GM23338 (cell line): Measurements from ENCODE around the gene RAD51B. TPM values are rescaled to one million over a fixed set of nuclear protein-coding genes. Genes with fewer than 3 reads are reported as not detected.

Experiments
- ATAC-seq: fragments of 200-7000 bp; cut with Tn5 transposase; 3 replicates; pipeline ENCODE4 v1.9.1; 2020
- DNase-seq: peaks from one replicate; pipeline ENCODE4 v3.0.0-alpha.2; 2015; ENCODE audit warnings: low spot score
- H2AFZ ChIP-seq: fragments of 200-600 bp; sonication (generic); 2 replicates; pipeline ENCODE4 v1.8.0; 2016; ENCODE audit warnings: antibody characterized with exemption, mild to moderate bottlenecking, moderate library complexity
- H3F3A ChIP-seq: fragments of 200-600 bp; sonication (generic); replicated peaks from 2 replicates; pipeline ENCODE4 v1.8.0; 2017; ENCODE audit warnings: antibody characterized with exemption, mixed run types, low read depth
- H3K27ac ChIP-seq: fragments of 200-600 bp; sonication (generic); 2 replicates; pipeline ENCODE4 v1.6.1; 2016; ENCODE audit warnings: low read depth
- H3K27me3 ChIP-seq: fragments of 200-600 bp; sonication (generic); 2 replicates; pipeline ENCODE4 v1.8.0; 2016; ENCODE audit warnings: mild to moderate bottlenecking, mixed run types, moderate library complexity; ENCODE audit not compliant: insufficient read depth
- H3K36me3 ChIP-seq: fragments of 200-600 bp; sonication (generic); 2 replicates; pipeline ENCODE4 v1.8.0; 2016; ENCODE audit warnings: mild to moderate bottlenecking; ENCODE audit not compliant: insufficient read depth
- H3K4me1 ChIP-seq: fragments of 200-600 bp; sonication (generic); 2 replicates; pipeline ENCODE4 v1.8.0; 2016; ENCODE audit warnings: mild to moderate bottlenecking, moderate library complexity; ENCODE audit not compliant: insufficient read depth
- H3K4me2 ChIP-seq: fragments of 200-600 bp; sonication (generic); 2 replicates; pipeline ENCODE4 v1.7.1; 2017; ENCODE audit warnings: mixed run types
- H3K4me3 ChIP-seq: fragments of 200-600 bp; sonication (generic); 2 replicates; pipeline ENCODE4 v1.6.1; 2016; ENCODE audit warnings: mixed run types
- H3K79me2 ChIP-seq: fragments of 200-600 bp; sonication (generic); replicated peaks from 2 replicates; pipeline ENCODE4 v1.8.0; 2017; ENCODE audit warnings: mild to moderate bottlenecking; ENCODE audit not compliant: insufficient read depth
- H3K9me2 ChIP-seq: fragments of 200-600 bp; sonication (generic); 2 replicates; pipeline ENCODE4 v1.8.0; 2017; ENCODE audit not compliant: insufficient read depth
- H4K20me1 ChIP-seq: fragments of 200-600 bp; sonication (generic); replicated peaks from 2 replicates; pipeline ENCODE4 v1.8.0; 2017; ENCODE audit warnings: mild to moderate bottlenecking; ENCODE audit not compliant: insufficient read depth
- H3K27ac Mint-ChIP-seq: 2 replicates; pipeline ENCODE4 v1.8.0; 2020; ENCODE audit warnings: inconsistent platforms, mild to moderate bottlenecking, moderate library complexity, mixed read lengths
- H3K27me3 Mint-ChIP-seq: 3 replicates; pipeline ENCODE4 v1.8.0; 2022; ENCODE audit warnings: low read depth, mild to moderate bottlenecking, moderate library complexity, mixed read lengths, inconsistent platforms; ENCODE audit not compliant: insufficient read depth, poor library complexity
- H3K36me3 Mint-ChIP-seq: 3 replicates; pipeline ENCODE4 v1.8.0; 2021; ENCODE audit warnings: low read depth, mild to moderate bottlenecking, inconsistent platforms, moderate library complexity, mixed read lengths
- H3K4me1 Mint-ChIP-seq: 3 replicates; pipeline ENCODE4 v1.8.0; 2020; ENCODE audit warnings: mild to moderate bottlenecking, inconsistent platforms, mixed read lengths
- H3K4me3 Mint-ChIP-seq: 3 replicates; pipeline ENCODE4 v1.8.0; 2021; ENCODE audit warnings: moderate library complexity, mild to moderate bottlenecking, inconsistent platforms, mixed read lengths
- H3K9me3 Mint-ChIP-seq: 3 replicates; pipeline ENCODE4 v1.8.0; 2020; ENCODE audit warnings: moderate library complexity, mild to moderate bottlenecking, inconsistent platforms, mixed read lengths
- JUNB ChIP-seq: IDR thresholded peaks from one replicate; pipeline ENCODE4 v1.6.1; 2016; ENCODE audit warnings: antibody characterized with exemption; ENCODE audit not compliant: unreplicated experiment
- NANOG ChIP-seq: IDR thresholded peaks from 2 replicates; pipeline ENCODE4 v1.6.1; 2016; ENCODE audit warnings: antibody characterized with exemption, borderline replicate concordance
- REST ChIP-seq: IDR thresholded peaks from one replicate; pipeline ENCODE4 v1.6.1; 2018; ENCODE audit warnings: antibody characterized with exemption; ENCODE audit not compliant: unreplicated experiment
- STAT1 ChIP-seq: IDR thresholded peaks from one replicate; pipeline ENCODE4 v1.6.1; 2016; ENCODE audit warnings: antibody characterized with exemption; ENCODE audit not compliant: unreplicated experiment
- polyA plus RNA-seq: library from polyadenylated mRNA; unstranded; fragments of >200 nt; fragmentation: Nextera tagmentation; extraction: Ambion mirVana; gene quantifications from 2 replicates; pipeline ENCODE4 v1.2.1, GENCODE V29; 2016
- total RNA-seq: library from RNA; depleted of rRNA; stranded (reverse); fragments of >200 nt; shearing (Covaris generic); gene quantifications from 2 replicates; pipeline ENCODE4 v1.2.3, GENCODE V29; 2014
- TF ChIP-seq, protein P1 (sequence below), 2 experiments: fragments of 200-600 bp in 1 of 2; sonication (generic) in 1 of 2; conservative IDR thresholded peaks; 2 replicates each; pipeline versions ENCODE4 v1.5.1 to v1.6.1; 2016 to 2017; ENCODE audit warnings: antibody characterized with exemption in 2 of 2, low read depth in 2 of 2, mild to moderate bottlenecking in 2 of 2, moderate library complexity in 1 of 2

RAD51B gene
- total and polyA plus RNA-seq, 2 experiments from 2014 or later = 15.7 to 29.1 TPM

- H3K9me3 Mint-ChIP-seq = no peaks in the 10 kb centered on the region
- Histone ChIP-seq H2AFZ (no peak overlapping the region), H3K4me2 (no peak overlapping the region), H3F3A (peaks cover 2% of the 10 kb centered on the region; the same call in 1 of the 2 replicates), H3K4me3 (no peak overlapping the region), H4K20me1 (no peaks in the 10 kb centered on the region), H3K27ac (no peak overlapping the region), H3K79me2 (no peaks in the 10 kb centered on the region), H3K27me3 (no peaks in the 10 kb centered on the region), H3K4me1 (peaks cover 29% of the 10 kb centered on the region), H3K36me3 (no peaks in the 10 kb centered on the region), H3K9me2 (no peaks in the 10 kb centered on the region)
- H3K27me3 Mint-ChIP-seq = peaks cover 2% of the 10 kb centered on the region
- DNase-seq (no peak), ATAC-seq (no peak)
- no peaks in the 10 kb centered on the region; the same call in 2 of the 3 replicates for H3K36me3 Mint-ChIP-seq
- H3K27ac Mint-ChIP-seq = no peak overlapping the region
- no peak overlapping the region for H3K4me3 Mint-ChIP-seq
- H3K4me1 Mint-ChIP-seq = peaks cover 10% of the 10 kb centered on the region; the same call in 2 of the 3 replicates
- no peak for TF ChIP-seq JUNB
- no peak for TF ChIP-seq NANOG
- no peak for TF ChIP-seq REST
- TF ChIP-seq, protein P1, sequence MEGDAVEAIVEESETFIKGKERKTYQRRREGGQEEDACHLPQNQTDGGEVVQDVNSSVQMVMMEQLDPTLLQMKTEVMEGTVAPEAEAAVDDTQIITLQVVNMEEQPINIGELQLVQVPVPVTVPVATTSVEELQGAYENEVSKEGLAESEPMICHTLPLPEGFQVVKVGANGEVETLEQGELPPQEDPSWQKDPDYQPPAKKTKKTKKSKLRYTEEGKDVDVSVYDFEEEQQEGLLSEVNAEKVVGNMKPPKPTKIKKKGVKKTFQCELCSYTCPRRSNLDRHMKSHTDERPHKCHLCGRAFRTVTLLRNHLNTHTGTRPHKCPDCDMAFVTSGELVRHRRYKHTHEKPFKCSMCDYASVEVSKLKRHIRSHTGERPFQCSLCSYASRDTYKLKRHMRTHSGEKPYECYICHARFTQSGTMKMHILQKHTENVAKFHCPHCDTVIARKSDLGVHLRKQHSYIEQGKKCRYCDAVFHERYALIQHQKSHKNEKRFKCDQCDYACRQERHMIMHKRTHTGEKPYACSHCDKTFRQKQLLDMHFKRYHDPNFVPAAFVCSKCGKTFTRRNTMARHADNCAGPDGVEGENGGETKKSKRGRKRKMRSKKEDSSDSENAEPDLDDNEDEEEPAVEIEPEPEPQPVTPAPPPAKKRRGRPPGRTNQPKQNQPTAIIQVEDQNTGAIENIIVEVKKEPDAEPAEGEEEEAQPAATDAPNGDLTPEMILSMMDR (conservative IDR thresholded peaks at IDR 0.05; ENCODE audit: low read depth in 2 of 2) = no peak
Measured at GRCh38 chr14:68233101-68233784, 413.7 kb downstream of the RAD51B start.

GRCh38 chr14:68234101-68234905 lies 414.7 kb downstream of the RAD51B start:
- DNase-seq (no peak), ATAC-seq (no peak)
- H3K27ac Mint-ChIP-seq = no peak overlapping the region
- Histone ChIP-seq H2AFZ (no peak overlapping the region), H3K4me2 (no peak overlapping the region), H3K27ac (no peak overlapping the region), H3K79me2 (no peaks in the 10 kb centered on the region), H4K20me1 (no peaks in the 10 kb centered on the region), H3K9me2 (no peaks in the 10 kb centered on the region), H3K4me1 (peaks cover 29% of the 10 kb centered on the region), H3K36me3 (no peaks in the 10 kb centered on the region), H3F3A (peaks cover 2% of the 10 kb centered on the region; the same call in 1 of the 2 replicates), H3K27me3 (no peaks in the 10 kb centered on the region), H3K4me3 (no peak overlapping the region)
- peaks cover 10% of the 10 kb centered on the region; the same call in 2 of the 3 replicates for H3K4me1 Mint-ChIP-seq
- H3K4me3 Mint-ChIP-seq = no peak overlapping the region
- no peaks in the 10 kb centered on the region for H3K9me3 Mint-ChIP-seq
- TF ChIP-seq, protein P1 (conservative IDR thresholded peaks at IDR 0.05; ENCODE audit: low read depth in 2 of 2) = no peak
- TF ChIP-seq STAT1 = no peak
- H3K27me3 Mint-ChIP-seq = peaks cover 2% of the 10 kb centered on the region
- H3K36me3 Mint-ChIP-seq = no peaks in the 10 kb centered on the region; the same call in 2 of the 3 replicates
